HG02759 (cell line): Measurements from ENCODE around the gene ACVR1B.

Experiments
- ATAC-seq: cut with Tn5 transposase; IDR thresholded peaks from one replicate; pipeline ENCODE4 v1.9.1; 2021; ENCODE audit warnings: mild to moderate bottlenecking, moderate library complexity; ENCODE audit not compliant: unreplicated experiment

The ACVR1B gene

DNA sequence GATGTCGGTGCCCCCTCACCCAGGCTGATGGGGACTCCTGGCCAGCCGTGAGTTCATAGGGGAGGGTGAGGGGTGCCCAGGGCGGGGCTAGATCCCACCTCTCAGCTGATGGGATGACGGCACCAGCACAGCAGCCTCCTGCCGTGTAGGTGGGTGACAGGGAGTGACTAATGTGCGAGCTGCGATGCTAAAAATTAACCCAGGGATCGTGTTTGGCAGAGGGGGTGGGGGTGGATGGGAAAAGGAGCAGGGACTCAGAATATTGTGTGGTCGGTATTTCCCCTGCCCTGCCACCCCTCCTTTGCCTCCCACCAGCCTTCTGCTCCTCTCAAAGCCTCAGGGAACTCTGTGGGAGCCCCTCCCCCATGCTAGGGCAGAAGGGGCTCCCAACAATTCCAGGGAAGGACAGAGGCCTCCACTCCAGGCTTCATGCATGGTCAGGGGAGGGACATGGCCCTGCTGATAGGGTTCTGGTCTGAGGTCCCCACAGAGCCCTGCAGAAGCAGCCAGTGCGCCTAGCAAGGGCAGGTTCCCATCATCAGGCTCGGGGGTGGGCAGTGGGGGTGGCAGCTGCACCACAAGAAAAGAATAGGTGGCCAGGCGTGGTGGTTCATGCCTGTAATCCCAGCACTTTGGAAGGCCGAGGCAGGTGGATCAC, 67.7 kb downstream of the ACVR1B start:
- ATAC-seq, result no peak

DNA sequence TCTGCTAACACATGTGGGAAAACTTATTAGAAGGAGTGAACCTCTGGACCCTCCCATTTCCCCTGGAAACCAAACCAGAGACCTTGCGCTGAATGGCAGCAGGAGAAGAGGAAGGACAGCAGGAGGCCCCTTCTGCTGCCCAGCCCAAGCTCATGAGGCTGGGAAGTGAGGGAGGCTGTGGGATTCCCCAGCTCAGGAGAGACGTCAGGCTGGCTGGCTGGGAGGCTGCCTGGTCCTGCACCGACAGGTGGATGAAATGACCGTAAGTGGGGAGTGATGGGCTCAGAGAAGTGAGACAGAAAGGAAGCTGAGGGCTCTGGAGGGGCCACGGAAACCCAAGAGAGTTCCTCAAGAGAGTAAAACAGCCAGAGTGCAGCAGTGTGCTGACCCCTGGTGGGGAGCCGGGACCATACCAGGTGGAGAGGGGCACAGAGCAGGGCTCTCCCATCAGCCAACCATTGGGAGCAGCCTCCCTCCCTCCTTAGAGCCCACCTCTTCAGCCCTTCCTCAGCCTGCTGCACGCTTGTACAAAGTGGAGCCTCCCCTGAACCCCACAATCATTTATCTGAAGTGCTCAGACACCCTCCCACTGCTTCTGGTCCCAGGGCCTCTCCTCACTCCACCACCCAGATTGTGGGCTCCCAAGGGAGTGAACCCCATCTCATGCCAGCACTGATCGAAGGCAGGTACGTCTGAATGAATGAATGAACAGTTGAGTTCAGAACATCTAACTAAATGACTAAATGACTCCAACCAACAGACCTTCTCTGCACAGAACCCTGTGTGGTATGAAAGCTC, 69.2 kb downstream of the ACVR1B start:
- no peak for ATAC-seq

DNA sequence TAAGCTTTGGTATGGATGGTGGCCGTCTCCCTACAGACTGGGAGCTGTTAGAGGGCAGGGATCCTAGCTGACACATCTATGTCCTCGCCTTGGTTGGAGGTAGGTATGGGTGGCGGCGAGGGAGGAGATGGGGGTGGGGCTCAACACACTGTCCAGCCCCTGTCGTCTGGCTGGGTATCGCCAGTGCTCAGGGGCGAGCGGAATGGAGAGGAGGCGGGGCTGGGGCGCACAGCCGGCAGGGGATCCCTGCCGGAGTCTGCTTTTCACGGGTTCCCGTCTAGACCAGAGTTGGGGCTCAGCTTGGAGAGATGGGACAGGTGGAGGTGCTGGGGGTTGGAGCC, 71.3 kb downstream of the ACVR1B start:
- peak; percentile 11 for ATAC-seq

DNA sequence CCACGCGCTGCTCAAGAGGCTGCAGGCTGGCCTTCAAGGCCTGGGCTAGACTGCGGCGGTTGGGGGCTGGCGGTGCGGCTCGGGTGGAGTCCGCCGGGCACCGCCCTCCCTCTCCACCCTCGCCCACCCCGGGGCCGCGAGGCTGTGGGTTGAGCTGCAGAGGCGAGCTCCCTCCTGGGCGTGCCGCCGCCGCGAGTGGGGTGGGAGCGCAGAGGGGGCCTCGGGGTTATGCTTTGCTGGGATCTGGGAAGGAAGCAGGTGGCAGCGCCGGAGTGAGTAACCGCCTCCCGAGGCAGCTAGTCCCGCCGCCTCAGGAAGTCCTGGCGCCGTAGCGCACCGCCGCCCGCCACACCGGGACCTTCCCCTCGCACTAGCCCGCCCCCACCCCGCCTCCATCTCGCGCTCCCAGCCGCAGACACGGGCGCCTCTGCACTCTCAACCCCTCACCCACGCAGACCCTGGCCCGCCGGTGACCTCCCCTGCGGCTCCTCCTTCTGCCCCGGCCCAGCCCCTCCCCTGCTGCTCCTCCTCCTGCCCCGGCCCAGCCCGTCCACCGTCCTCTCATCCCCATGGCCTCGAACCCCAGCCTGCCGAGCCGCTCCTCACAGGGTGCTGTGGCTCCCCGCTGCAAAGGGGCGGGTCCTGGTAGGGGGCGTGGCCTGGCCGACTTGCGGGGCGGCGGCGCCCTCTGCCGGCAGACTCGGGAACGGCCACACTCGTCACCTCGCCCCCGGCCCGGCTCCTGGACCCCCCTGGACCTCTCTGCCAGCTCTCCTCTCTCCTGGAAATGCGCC, 71.9 kb downstream of the ACVR1B start:
- peak; percentile 65 for ATAC-seq

DNA sequence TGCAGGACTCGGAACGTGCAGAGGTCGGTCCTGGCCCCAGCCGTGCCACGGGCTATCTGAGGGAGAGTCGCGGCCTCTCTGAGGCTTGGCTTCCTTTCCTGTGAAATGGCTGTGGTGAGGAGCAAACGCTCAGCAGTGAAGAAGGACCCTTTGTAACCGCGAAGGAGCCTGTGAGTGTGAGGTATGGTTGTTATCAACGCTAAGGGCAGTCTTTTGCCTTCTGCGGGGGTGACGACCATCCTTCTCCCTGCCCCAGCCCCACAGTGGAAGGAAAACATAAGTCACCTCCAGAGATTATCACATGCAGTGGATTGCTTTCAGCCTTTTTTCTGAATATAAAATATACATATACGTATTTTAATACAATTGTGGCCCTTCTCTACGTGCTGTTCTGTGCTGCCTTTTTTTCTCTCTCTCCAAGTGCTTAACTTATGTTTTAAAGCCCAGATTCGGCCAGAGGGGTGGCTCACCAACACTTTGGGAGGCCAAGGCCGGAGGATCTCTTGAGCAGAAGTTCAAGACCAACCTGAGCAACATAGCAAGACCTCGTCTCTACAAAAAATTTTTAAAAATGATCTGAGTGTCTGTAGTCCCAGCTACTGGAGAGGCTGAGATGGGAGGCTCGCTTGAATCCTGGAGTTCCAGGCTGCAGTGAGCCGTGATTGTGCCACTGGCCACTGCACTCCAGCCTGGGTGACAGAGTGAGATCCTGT, 72.6 kb downstream of the ACVR1B start:
- peak; percentile 5 for ATAC-seq

DNA sequence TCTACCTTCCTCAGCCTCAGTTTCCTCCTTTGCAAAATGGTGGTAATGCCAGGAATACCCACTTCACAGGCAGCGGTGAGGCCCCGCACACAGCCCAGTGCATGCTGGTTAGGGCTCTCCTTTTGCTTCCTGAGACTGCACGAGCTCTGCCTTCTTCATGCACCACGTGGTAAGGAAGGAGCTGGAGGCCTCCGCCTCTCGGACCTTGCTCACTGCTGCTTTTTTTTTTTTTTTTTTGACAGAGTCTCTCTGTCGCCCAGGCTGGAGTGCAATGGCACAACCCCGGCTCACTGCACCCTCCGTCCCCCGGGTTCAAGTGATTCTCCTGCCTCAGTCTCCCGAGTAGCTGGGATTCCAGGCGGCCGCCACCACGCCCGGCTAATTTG, 73.3 kb downstream of the ACVR1B start:
- no peak for ATAC-seq

DNA sequence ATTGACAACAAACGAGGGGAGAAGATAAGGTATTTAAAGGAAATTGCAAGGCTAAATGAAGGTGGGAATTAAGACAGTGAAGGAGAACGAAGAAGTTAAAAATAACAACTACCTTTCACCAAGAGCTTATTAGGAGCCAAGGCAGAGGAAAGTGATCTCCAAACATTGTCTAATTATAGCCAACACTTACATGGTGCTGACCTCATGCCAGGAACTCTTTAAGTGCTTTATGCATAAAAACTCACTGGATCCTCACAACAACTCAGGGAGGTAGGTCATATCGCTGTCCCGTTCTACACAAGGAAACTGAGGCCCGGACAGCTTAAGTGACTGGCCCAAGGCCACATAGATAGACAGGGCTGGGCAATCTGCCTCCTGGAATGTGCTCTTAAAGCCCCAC, 74.8 kb downstream of the ACVR1B start:
- no peak for ATAC-seq

DNA sequence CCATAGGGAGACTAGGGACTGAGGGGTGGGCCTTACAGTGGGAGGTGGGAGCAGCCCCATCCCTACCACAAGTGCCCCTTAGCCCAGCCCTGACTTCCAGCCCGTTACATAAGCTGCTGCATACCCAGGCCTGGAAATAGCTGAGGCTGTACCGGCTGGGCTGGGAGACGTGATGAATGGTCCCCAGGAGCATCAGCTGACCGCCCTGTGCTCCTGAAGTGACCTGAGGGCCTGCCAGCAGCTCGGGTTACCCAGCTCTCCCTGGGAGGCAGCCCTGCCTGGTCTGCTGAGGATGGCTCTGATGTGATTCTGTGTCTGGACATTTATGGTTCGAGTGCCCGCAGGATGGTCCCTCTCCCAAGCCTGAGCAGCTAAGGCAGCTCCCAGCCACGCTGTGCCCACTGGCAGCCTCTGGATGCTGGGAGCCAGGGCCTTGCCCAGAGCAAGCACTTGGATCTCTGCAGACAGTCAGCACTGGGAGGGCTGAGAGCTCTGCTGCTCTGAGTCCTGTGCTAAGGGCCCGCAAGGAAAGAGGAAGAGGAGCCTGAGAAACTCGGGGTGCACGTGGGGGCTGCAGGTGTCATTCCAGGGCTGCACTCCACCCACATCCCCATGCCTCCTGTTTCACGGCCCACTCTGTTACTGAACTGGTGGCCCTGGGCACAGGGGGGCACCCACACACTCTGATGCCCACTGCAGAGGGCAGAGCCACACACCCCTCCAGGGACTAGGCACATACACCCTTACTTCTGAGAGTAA, 75.8 kb downstream of the ACVR1B start:
- ATAC-seq, result no peak

DNA sequence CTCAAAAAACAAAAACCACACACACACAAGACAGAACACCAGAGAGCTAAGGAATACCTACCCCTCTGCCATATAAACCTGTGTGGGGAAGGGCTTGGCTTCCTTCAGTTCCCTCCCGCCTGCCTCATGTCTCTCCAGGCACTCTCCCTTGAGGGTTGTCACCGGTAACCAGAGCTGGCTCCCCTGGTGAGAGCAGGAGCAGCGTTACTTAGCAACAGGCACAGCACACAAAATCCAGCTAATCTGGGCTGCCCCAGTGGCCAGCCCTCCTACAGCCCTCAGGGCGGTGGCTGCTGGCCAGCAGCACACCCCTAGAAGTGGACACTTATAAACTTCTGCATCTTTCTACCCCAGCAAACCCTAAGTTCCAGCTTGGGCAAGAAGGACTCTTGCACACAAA, 78.2 kb downstream of the ACVR1B start:
- no peak for ATAC-seq

DNA sequence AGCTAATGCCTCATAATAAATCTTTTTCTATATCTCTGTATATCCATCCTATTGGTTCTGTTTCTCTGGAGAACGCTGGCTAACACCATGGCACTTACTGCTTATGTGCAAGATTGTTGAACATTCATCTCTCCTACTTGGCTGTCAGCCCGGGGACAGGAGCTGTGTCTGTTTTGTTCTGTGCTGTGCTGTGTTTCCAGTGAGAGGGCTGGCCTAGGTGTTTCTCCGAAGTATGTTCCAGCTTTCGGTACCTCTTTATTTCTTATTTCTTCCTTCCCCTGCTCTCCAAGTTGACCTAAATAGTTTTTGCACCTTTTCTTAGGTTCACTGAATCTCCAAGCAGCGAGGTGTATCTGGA, 80.9 kb downstream of the ACVR1B start:
- ATAC-seq, result no peak

DNA sequence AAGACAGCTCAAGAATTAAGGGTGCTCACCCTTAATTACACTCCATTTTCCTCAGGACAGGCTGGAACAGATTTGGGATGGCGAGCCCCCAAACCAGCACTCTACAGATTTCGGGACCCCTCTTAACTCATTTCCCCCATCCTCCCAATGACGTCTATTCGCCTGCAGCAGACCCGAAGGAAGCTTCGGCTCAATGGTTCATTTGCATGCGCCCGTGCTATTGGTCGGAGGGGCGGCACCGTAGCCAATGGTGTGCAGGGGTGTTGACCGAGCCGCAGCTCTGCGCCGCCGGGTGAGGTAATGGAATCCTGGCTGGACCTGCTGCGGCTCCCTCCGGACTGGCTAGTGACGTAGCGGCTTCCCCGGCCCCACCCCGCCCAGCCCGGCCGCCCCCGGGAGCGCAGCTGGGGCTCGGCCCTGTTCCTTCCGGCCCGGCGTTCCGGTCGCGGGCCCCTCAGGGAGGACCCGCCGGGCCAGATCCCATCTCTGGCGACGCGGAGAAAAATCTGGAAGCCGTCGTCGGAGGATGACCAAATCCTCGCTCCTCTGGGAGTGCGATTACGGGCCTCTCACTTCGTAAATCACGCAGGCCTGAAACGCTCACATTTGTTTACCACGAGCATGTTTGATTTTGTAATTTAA, 81.4 kb downstream of the ACVR1B start:
- peak; percentile 95 for ATAC-seq

DNA sequence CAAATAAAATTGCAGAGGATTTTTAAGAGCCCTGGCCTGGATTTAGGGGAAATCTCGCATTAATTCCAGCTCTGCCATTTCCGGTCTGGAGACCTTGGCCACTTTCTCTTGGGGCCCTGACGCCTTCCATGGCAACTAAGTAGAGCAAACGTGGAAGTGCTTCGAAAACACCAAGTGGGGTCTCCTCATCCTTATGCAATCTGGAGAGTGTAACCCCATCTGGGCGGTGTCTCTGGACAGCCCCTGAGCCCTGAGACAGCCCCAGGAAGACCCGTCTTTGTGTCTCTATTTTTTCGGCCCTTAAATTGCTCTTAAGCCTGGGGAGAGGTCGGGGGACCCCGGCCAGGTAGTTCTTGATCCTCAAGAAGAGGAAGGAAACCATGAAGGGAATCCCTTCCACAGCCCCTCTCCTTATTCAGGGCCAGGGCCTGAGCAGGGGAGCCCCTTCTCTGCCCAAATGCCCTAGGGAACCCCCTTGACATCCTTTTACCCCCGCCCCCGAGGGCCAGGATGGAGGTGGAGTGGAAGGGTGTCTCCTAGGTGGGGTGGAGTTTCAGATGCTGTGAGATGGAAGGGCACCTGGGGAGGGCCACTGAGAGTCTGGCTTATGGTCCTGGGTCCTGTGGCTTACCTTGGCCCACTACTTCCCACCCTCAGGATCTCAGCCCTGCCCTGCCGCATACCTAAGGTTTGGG, 82.1 kb downstream of the ACVR1B start:
- ATAC-seq, result no peak

DNA sequence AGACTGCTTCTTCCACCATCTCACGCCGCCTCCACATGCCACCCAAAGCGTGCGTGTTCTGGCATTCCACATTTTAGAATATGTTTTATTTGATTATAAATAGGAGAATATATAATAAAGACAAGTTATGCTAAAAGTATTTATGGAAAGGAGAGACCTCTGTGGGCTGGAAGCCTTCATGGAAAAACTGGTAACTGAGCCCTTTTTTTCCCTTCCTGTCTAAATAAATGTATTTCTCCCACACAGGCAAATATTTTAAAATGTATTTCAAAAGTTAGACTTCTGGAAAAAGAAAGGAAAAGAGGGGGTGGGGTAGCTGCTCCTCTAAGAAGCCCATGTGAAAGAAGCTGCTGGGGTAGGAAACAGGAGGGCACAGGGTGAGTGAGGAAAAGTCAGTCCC, 83.7 kb downstream of the ACVR1B start:
- ATAC-seq, result no peak

DNA sequence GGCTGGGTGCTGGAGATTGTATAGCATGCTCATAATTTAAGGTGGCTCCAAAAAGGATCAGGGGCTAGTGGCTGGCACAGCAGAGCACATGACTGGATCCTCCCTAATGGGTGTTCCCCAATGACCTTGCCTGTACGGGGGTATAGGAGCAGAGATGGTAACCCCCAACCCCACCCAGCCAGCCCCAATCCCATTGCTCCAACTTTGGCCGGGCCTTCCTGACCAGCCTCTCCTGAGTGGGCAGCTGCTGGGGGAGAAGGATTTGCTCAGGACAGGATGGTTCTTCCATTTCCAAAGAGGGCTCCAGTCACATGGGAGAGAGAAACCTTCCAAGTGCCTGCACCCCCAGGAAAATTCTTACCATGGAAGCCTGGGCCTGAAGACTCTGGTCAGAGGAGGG, 84.4 kb downstream of the ACVR1B start:
- ATAC-seq, result no peak

DNA sequence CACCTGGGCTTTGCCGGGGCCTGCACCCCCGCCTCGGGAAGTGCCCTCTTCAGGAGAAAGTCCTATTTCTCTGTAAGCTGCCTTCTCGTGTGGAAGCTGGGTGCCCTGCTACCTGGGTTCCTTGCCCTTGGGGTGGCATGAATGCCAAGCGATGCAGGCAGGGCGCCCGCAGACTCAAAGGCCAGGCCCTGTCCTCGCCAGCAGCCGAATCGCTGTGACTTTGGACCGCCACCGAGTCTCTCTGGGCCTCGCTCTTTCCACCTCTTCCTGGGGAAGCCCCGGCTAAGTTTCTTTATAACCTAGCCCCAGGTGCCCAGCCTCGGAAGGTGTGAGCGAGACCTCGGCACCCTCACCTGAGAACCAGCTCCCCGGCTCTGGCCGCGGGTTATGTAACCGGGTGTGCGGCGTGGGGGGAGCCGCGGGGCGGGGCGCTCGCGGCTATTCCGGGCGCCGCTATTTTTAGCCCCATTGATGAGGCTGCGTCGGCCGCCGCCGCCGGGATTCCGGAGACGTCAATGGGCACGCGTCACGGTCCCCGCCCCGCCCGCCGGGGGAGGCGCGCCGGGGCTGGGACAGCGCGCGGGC, 85.2 kb downstream of the ACVR1B start:
- ATAC-seq, result peak; percentile 34

DNA sequence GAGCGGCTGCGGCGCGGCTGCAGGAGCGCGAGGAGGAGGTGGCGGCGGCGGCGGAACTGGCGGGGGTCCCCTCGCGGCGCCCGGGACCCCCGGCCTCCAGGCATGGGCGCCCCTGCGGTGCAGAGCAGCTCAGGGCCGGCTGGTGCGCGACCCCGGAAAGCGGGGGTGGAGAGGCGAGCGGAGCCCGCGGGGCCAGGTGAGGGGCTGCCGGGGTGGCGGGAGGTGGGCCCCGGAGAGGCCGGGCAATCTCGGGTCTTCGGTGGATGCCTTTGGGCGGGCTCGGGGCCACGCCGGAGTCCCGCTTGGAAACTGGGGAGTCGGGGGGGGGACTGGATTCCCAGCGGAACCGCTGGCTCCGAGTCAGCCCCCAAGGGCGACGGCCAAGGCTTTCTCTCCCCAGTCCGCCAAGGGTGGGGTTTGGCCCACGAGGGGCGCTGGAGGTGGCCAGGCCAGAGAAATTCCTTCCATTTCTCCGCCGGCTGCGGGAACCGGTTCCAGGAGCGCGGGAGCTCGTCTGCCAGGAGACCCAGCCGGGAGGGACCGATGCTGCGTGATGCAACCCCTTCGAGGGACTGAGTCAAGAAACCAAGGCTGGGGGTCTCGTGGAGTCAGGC, 85.9 kb downstream of the ACVR1B start:
- peak; percentile 13 for ATAC-seq

DNA sequence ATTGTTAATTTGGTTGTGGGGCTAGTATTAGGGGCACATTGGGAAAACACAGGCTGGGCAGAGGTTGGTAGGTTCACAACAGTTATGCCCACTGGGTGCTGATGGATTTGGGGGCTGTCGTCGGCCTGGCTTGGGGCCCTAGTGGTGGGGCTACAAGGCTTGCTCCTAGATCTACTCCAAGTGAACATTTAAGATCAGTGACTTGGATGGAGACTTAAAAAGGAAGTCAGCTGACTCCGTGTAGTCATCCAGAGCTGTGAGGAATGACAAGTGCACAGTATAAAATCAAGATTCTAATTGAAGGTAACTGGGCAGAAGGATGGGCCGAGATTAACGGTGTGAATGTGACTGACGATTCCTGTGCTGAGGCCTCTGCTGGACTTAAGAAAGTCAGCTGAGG, 86.9 kb downstream of the ACVR1B start:
- ATAC-seq, result no peak

DNA sequence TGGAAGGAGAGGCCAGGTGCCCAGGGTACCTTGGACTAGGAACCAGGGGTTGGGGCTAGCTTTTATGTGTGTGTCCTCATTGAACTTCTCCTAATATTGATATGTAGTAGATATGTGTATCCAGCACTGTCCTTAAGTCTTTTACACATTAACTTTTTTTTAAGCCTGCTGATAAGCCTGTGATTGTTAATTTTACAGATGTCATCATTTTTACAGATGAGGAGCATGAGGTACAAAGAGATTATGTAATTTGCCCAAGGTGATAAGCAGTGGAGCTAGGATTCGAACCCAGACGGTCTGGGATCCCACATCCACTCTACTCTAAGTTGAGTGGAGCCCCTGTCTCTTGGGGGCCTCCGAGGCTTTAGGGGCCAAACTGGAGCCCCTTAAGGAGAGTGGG, 89.5 kb downstream of the ACVR1B start:
- ATAC-seq, result no peak

DNA sequence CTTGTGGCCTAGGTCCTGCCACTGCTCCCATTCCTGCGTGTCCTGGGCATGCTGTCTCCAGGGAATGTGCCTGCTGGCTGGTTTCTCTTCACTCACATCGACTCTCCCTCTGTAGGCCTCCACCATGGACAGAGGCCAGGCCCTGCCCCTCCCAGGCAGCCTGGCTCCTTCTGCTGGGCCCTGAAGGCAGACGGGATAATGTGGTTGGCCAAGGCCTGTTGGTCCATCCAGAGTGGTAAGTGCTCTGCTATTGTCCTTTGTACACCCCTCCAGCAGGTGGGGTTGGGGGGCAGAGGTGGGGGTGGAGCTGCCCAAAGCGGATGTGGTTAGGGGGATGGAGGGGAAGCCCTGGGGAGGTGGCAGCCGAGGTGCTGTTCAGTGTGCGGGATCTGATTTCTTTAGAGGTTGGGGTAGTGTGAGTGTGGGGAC, 90.2 kb downstream of the ACVR1B start:
- no peak for ATAC-seq
